ENCODE data around the gene C16orf74.

The C16orf74 gene

GRCh38 chr16:85781695-85782370 lies 30.9 kb upstream of the C16orf74 start:
- H2BK12ac ChIP-seq (ENCODE audit: low read length): no peak overlapping the region
- H4K8ac ChIP-seq (ENCODE audit: low read depth, low read length): no peak overlapping the region
- no peak overlapping the region for H3K4ac ChIP-seq (ENCODE audit: low read length)
- H3K9me3 ChIP-seq (replicated peaks in 1 of 2; ENCODE audit: control insufficient read depth in 2 of 2, insufficient read depth in 1 of 2, low read depth in 1 of 2, low read length in 2 of 2): no peaks in the 10 kb centered on the region
- no CpG with 5 or more reads among the region's 16 CpGs for WGBS, 2 donors (ENCODE audit: extremely low coverage in 2 of 2, insufficient read length in 2 of 2, insufficient replicate concordance in 1 of 2)
- H2BK5ac ChIP-seq (ENCODE audit: low read length): no peak overlapping the region
- H3K79me1 ChIP-seq (ENCODE audit: low read depth, low read length): peaks cover 9% of the 10 kb centered on the region
- H3K27me3 ChIP-seq (ENCODE audit: control insufficient read depth in 3 of 3, insufficient read depth in 3 of 3, low read depth in 1 of 3, low read length in 3 of 3): no peaks in the 10 kb centered on the region
- H2AFZ ChIP-seq (ENCODE audit: low read length): no peak overlapping the region
- no peaks in the 10 kb centered on the region for H3K4me1 ChIP-seq (ENCODE audit: control insufficient read depth in 2 of 2, insufficient read depth in 1 of 2, low read depth in 1 of 2, low read length in 2 of 2)
- H4K91ac ChIP-seq (ENCODE audit: low read depth, low read length, poor library complexity): no peak overlapping the region
- no peak overlapping the region for H2BK120ac ChIP-seq (ENCODE audit: low read depth, low read length)
- H3K14ac ChIP-seq (ENCODE audit: low read length): no peak overlapping the region
- H3K4me2 ChIP-seq (ENCODE audit: insufficient read depth, low read length, poor library complexity, severe bottlenecking): no peak overlapping the region
- no peak for DNase-seq (ENCODE audit: low spot score)
- no peak overlapping the region for H3K4me3 ChIP-seq (ENCODE audit: low read length in 2 of 2)
- H2BK15ac ChIP-seq (ENCODE audit: low read length): no peak overlapping the region
- H3K18ac ChIP-seq (ENCODE audit: low read length): no peak overlapping the region
- no peak overlapping the region for H2AK5ac ChIP-seq (ENCODE audit: low read depth, low read length)
- H3K36me3 ChIP-seq (replicated peaks in 1 of 2; ENCODE audit: control insufficient read depth in 2 of 2, insufficient read depth in 2 of 2, low read length in 2 of 2): peaks cover 39 to 85% of the 10 kb centered on the region in 2 donors
- H3K9ac ChIP-seq (ENCODE audit: low read depth, low read length, poor library complexity): no peak overlapping the region
- H3K23ac ChIP-seq (ENCODE audit: low read depth, low read length, poor library complexity): no peak overlapping the region
- H3K27ac ChIP-seq (replicated peaks; ENCODE audit: low read length): no peak overlapping the region

DNA sequence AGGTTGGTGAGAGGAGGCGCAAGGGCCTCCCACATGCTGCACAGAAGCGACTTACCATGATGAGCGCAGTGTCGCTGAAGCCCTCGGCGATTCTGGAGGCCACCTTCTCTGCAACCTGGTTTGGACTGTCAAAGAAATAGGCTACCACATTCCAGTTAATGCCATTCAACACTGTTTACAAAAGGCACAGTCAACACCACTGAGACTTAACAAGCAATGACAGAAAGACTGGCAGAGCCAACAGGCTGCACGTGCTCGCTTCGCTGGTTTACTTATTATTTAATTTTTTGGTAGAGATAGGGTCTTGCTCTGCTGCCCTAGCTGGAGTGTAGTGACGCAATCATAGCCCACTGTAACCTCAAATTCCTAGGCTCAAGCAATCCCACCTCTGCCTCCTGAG lies 30.3 kb upstream of the C16orf74 start:
- no CpG with 5 or more reads among the region's 10 CpGs for WGBS, 2 donors (ENCODE audit: extremely low coverage in 2 of 2, insufficient read length in 2 of 2, insufficient replicate concordance in 1 of 2)
- Histone ChIP-seq H4K8ac (ENCODE audit: low read depth, low read length) (no peak overlapping the region), H3K18ac (ENCODE audit: low read length) (no peak overlapping the region), H2AFZ (ENCODE audit: low read length) (no peak overlapping the region), H3K79me1 (ENCODE audit: low read depth, low read length) (peaks cover 6% of the 10 kb centered on the region), H3K36me3 (replicated peaks in 1 of 2; ENCODE audit: control insufficient read depth in 2 of 2, insufficient read depth in 2 of 2, low read length in 2 of 2) (peaks cover 38 to 84% of the 10 kb centered on the region in 2 donors), H3K27ac (replicated peaks; ENCODE audit: low read length) (no peak overlapping the region), H3K4me3 (ENCODE audit: low read length in 2 of 2) (no peak overlapping the region), H3K14ac (ENCODE audit: low read length) (no peak overlapping the region), H3K4me1 (ENCODE audit: control insufficient read depth in 2 of 2, insufficient read depth in 1 of 2, low read depth in 1 of 2, low read length in 2 of 2) (no peaks in the 10 kb centered on the region), H2BK12ac (ENCODE audit: low read length) (no peak overlapping the region), H3K27me3 (ENCODE audit: control insufficient read depth in 3 of 3, insufficient read depth in 3 of 3, low read depth in 1 of 3, low read length in 3 of 3) (no peaks in the 10 kb centered on the region), H2BK5ac (ENCODE audit: low read length) (no peak overlapping the region), H2BK120ac (ENCODE audit: low read depth, low read length) (no peak overlapping the region), H2AK5ac (ENCODE audit: low read depth, low read length) (no peak overlapping the region), H2BK15ac (ENCODE audit: low read length) (no peak overlapping the region), H3K9me3 (replicated peaks in 1 of 2; ENCODE audit: control insufficient read depth in 2 of 2, insufficient read depth in 1 of 2, low read depth in 1 of 2, low read length in 2 of 2) (no peaks in the 10 kb centered on the region), H3K4me2 (ENCODE audit: insufficient read depth, low read length, poor library complexity, severe bottlenecking) (no peak overlapping the region), H3K4ac (ENCODE audit: low read length) (no peak overlapping the region), H3K23ac (ENCODE audit: low read depth, low read length, poor library complexity) (no peak overlapping the region), H3K9ac (ENCODE audit: low read depth, low read length, poor library complexity) (no peak overlapping the region), H4K91ac (ENCODE audit: low read depth, low read length, poor library complexity) (no peak overlapping the region)
- no peak for DNase-seq (ENCODE audit: low spot score)

DNA sequence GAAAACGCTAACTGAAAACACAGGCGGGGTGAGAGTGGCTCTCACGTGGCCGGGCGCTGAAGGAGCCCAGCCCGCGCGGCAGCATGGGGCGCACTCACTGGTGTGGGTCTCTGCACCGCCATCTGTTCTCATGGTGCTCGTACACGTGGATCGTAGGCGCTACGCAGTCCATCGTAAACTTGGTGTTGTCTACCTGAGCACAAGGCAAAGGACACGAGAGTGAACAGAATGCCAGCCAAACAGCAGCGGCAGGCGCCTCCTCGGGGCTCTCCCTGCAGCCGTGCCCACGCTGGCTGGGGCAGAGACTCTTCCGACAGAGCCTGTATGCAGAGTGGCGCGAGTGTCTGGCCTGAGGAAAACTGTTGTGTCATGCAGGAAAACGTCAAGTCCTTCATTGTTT lies 29.4 kb upstream of the C16orf74 start:
- H3K9ac ChIP-seq (ENCODE audit: low read depth, low read length, poor library complexity): no peak overlapping the region
- H2AFZ ChIP-seq (ENCODE audit: low read length): no peak overlapping the region
- H3K4ac ChIP-seq (ENCODE audit: low read length): no peak overlapping the region
- H3K27ac ChIP-seq (replicated peaks; ENCODE audit: low read length): no peak overlapping the region
- H2BK120ac ChIP-seq (ENCODE audit: low read depth, low read length): no peak overlapping the region
- no peak overlapping the region for H2BK12ac ChIP-seq (ENCODE audit: low read length)
- H2BK15ac ChIP-seq (ENCODE audit: low read length): no peak overlapping the region
- no peak overlapping the region for H3K18ac ChIP-seq (ENCODE audit: low read length)
- no peak overlapping the region for H2AK5ac ChIP-seq (ENCODE audit: low read depth, low read length)
- H3K4me2 ChIP-seq (ENCODE audit: insufficient read depth, low read length, poor library complexity, severe bottlenecking): no peak overlapping the region
- H3K4me1 ChIP-seq (ENCODE audit: control insufficient read depth in 2 of 2, insufficient read depth in 1 of 2, low read depth in 1 of 2, low read length in 2 of 2): no peaks in the 10 kb centered on the region
- no peaks in the 10 kb centered on the region for H3K27me3 ChIP-seq (ENCODE audit: control insufficient read depth in 3 of 3, insufficient read depth in 3 of 3, low read depth in 1 of 3, low read length in 3 of 3)
- H3K23ac ChIP-seq (ENCODE audit: low read depth, low read length, poor library complexity): peak overlapping the region; percentile 58
- H3K36me3 ChIP-seq (replicated peaks in 1 of 2; ENCODE audit: control insufficient read depth in 2 of 2, insufficient read depth in 2 of 2, low read length in 2 of 2): peaks cover 32 to 76% of the 10 kb centered on the region in 2 donors
- H3K14ac ChIP-seq (ENCODE audit: low read length): no peak overlapping the region
- no peak overlapping the region for H4K91ac ChIP-seq (ENCODE audit: low read depth, low read length, poor library complexity)
- WGBS, 2 donors (ENCODE audit: extremely low coverage in 2 of 2, insufficient read length in 2 of 2, insufficient replicate concordance in 1 of 2): no CpG with 5 or more reads among the region's 26 CpGs
- no peak for DNase-seq (ENCODE audit: low spot score)
- H3K4me3 ChIP-seq (ENCODE audit: low read length in 2 of 2): peak overlapping the region in 1 of 2 donors; percentile 55
- H3K9me3 ChIP-seq (replicated peaks in 1 of 2; ENCODE audit: control insufficient read depth in 2 of 2, insufficient read depth in 1 of 2, low read depth in 1 of 2, low read length in 2 of 2): no peaks in the 10 kb centered on the region
- H2BK5ac ChIP-seq (ENCODE audit: low read length): no peak overlapping the region
- H3K79me1 ChIP-seq (ENCODE audit: low read depth, low read length): peaks cover 6% of the 10 kb centered on the region
- no peak overlapping the region for H4K8ac ChIP-seq (ENCODE audit: low read depth, low read length)

DNA sequence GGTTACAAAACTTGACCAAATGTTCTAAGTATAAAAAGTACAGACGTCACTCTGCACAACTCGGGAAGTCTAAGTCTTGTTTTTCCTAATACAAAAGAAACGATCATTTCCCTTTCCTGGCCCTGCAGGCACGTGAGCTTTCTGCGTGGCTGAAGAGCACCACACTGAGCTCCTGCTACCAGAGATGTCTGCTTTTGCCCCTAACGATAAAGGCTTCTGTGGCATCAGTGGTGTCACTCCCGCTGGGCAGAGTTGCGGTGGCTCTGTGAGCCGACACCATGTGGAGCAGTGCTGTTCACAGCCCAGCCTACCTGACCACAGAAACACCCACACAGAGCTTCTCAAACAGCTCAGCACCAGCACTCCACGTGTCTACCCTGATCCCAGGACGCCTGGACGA lies 28.0 kb upstream of the C16orf74 start:
- Histone ChIP-seq H3K4me1 (ENCODE audit: control insufficient read depth in 2 of 2, insufficient read depth in 1 of 2, low read depth in 1 of 2, low read length in 2 of 2) (no peaks in the 10 kb centered on the region), H3K36me3 (replicated peaks in 1 of 2; ENCODE audit: control insufficient read depth in 2 of 2, insufficient read depth in 2 of 2, low read length in 2 of 2) (peaks cover 30 to 69% of the 10 kb centered on the region in 2 donors), H3K23ac (ENCODE audit: low read depth, low read length, poor library complexity) (no peak overlapping the region), H2BK120ac (ENCODE audit: low read depth, low read length) (no peak overlapping the region), H2BK12ac (ENCODE audit: low read length) (no peak overlapping the region), H3K4me3 (ENCODE audit: low read length in 2 of 2) (no peak overlapping the region), H3K14ac (ENCODE audit: low read length) (no peak overlapping the region), H3K9me3 (replicated peaks in 1 of 2; ENCODE audit: control insufficient read depth in 2 of 2, insufficient read depth in 1 of 2, low read depth in 1 of 2, low read length in 2 of 2) (no peaks in the 10 kb centered on the region), H2AFZ (ENCODE audit: low read length) (no peak overlapping the region), H2BK15ac (ENCODE audit: low read length) (no peak overlapping the region), H4K91ac (ENCODE audit: low read depth, low read length, poor library complexity) (no peak overlapping the region), H2AK5ac (ENCODE audit: low read depth, low read length) (no peak overlapping the region), H3K9ac (ENCODE audit: low read depth, low read length, poor library complexity) (no peak overlapping the region), H3K27ac (replicated peaks; ENCODE audit: low read length) (no peak overlapping the region), H3K27me3 (ENCODE audit: control insufficient read depth in 3 of 3, insufficient read depth in 3 of 3, low read depth in 1 of 3, low read length in 3 of 3) (no peaks in the 10 kb centered on the region), H4K8ac (ENCODE audit: low read depth, low read length) (no peak overlapping the region), H3K4ac (ENCODE audit: low read length) (no peak overlapping the region), H3K79me1 (ENCODE audit: low read depth, low read length) (peaks cover 3% of the 10 kb centered on the region), H3K4me2 (ENCODE audit: insufficient read depth, low read length, poor library complexity, severe bottlenecking) (no peak overlapping the region), H2BK5ac (ENCODE audit: low read length) (no peak overlapping the region), H3K18ac (ENCODE audit: low read length) (no peak overlapping the region)
- DNase-seq (ENCODE audit: low spot score): no peak
- WGBS, 2 donors (ENCODE audit: extremely low coverage in 2 of 2, insufficient read length in 2 of 2, insufficient replicate concordance in 1 of 2): no CpG with 5 or more reads among the region's 12 CpGs
